ENCODE results near the gene NAA50.

Gene NAA50

DNA sequence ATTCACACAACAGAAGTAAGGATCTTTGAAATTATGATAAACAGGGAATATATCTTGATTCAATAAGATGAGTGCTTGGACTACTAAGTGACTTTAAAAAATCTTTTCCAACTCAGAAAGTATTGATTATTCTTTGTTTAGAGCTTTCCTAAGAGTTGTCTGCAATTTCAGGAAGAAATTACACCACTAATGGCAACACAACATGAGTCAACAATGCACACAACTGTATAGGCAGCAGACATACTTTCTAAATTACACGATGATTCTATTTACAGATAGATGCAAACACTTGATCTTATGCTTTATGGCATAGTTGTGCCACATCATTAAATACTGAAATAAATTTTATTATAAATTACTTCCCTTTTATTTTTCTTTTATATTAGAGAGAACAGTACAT, 4.4 kb downstream of the NAA50 start:
- peak in 2 of 3 donors; percentile 37 to 41 for DNase-seq

DNA sequence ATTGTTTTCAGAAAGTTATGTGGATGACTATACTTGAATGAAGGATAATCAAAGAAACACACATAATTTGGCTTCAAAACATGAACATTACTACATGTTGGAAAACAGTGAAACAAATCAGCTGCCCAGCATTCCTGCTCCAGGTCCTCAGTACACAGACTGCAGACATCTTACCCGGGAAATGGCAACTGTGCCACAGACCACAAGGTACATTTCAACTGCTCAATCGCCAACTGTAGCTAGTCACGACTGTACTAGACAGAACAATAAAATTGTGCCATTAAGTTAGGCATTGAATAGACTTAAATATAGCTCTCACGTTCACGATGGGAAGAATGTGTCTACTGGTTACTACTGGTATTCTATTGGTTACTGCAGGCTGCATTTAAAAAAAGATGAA, 5.0 kb downstream of the NAA50 start:
- DNase-seq, result no peak

DNA sequence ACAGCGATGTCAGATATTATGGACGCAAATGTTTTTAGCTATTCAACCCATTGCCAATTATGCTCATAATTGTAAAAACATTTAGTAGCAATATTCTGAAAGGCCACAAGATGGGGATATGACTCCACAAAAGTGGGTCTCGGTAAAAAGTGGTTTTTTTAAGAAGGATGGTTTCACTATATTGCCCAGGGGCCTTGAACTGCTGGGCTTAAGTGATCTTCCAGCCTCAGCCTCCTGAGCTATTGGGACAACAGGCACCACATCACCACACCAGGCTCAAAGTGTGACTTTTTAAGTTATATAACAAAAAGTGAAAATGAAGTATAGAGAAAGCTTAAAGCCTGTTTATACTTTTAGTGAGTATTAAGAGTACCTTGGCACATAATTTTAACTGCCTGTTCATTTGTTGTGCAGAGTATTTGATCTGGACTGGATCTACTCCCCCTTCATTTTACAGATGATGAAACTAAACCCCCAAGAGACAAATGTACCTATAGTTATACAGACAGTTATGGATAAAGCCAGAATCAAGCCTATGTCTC, 9.4 kb downstream of the NAA50 start:
- DNase-seq, result peak; percentile 71 to 85 (median 83)

DNA sequence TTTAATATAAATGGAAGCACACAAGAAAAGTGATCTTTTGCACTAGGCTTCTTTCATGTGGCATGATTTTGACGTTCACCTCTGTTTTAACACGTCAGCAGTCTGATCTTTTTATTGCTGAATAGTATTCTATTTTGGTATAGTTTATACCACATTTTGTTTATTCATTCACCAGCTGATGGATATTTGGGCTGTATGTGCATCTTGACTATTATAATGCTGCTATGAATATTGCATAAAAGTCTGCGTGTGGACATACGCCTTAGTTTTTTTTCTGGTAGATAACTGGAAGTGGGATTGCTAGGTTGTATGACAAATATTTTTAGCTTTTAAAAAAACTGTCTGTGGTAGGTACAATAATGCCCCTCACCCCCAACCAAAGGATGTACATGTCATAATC, 14.4 kb downstream of the NAA50 start:
- DNase-seq, result no peak

DNA sequence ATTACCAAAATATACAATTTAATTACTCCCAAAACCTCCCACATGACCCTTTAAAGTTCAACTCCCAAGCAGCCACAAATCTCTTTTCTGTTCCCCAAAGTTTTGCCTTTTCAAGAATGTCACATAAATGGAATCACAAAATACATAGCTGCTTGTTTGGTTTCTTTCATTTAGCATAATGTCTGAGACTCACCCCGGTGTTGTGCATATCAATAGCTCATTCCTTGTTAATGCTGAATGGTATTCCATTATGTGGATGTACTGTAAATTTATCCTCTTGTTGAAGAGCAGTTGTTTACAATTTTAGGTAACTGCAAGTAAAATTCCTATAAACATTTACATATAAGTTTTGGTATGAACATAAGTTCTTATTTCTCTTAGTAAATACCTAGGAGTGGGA, 15.5 kb downstream of the NAA50 start:
- no peak for DNase-seq

DNA sequence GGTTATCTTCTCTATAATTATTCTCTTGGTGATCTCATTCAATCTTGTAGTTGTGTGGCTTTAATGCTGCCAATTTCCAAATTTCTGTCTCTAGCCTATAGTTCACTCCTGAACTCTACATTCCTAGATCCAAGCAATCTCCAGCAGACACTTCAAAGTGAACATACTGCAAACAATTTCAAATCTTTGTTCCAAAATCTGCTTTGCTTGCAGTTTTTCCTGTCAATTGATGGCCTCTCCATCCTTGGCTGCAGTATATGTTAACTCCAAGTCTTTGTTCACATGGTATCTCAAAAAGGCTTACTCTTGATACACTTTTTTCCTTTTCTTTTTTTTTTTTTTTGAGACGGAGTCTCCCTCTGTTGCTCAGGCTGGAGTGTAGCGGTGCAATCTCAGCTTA, 17.4 kb downstream of the NAA50 start:
- no peak for DNase-seq

DNA sequence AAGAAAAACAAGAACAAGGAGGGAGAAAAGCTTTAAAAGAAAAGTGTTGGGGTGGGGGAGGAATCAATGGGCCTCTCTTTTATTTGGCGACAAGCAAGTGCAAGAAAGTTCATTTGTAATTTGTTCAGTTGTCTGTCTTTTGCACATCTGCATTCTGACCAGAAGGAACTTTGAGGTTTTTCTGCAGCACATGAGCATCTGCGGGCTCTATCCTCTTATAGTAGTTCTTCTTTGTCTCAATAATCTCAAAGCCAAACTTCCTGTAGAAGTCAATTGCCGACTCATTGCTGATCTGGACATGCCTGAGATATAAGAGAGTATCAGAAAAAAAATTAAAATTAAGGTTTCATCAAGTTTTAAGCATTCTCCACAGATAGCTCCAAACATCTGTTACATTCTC, 24.4 kb downstream of the NAA50 start:
- no peak for DNase-seq

DNA sequence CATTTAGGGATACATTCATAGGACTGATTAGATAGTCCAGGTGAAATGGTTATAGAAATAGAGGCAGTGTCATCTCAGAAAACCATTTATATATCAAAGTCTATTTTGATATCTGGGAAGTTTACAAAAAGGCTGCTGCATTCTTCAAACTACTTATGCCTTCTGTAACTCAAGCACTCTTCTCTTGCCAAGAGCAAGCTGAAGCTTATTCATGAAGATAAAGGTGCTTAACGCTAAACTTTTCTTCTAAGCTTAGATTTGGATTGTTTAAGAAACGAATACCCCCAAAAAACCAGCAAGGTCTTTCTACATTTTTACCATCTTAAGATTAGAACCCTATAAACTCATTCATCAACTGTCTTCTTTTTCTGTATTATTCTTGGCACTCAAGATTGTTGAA, 26.3 kb downstream of the NAA50 start:
- no peak for DNase-seq

DNA sequence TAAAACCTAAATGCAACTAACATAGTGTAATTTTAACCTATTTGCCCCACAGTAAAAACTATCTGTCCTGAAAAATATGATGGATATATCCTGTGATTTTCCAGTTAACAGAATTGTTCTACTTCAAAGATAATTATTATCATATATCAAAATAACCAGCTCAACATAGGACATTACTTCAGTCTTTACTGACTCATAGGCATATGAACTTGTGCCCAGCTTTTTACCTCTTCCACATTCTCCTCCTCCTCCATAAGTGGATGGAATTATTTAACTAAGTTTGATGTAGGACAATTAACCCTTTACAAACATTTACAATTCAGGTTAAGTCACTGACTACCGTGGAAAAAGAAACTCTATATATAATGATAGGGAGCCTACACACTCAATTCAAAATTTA, 26.8 kb downstream of the NAA50 start:
- no peak for DNase-seq

DNA sequence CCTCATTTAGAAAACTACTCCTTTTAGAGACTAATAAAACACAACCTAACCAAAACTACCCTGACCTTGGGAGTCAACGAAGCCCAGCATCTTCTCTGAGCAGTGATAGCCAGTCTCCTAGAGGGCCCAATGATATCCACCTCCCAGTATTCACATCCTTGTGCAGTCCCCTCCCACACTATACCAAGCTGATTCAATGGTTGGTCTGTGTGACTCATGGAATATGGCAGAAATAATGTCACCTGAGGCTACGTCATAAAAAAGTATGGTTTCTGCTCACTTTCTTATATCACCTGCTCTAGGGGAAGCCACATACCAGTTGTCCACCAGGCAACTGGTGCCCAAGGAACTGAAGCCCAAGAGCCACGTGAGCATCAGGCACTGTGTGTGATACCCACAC, 28.2 kb downstream of the NAA50 start:
- peak in 2 of 3 donors; percentile 12 to 24 for DNase-seq

DNA sequence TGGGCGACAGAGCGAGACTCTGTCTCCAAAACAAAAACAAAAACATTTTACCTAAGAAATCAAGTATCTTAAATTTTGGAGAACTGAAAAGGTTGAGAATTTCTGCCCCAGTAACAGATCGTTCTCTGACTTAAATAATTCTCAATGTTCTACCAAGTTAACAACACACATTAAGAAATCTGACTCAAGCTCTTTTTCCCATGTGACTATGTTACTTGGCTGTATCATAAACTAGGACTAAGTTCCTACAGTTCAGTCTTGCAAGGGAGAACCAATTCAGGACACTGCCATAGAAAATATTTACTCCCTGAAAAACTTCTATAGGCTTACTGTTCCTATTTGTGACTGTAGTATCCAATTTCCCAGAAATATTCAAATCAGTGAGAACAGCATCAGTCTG, 28.7 kb downstream of the NAA50 start:
- DNase-seq, result no peak

DNA sequence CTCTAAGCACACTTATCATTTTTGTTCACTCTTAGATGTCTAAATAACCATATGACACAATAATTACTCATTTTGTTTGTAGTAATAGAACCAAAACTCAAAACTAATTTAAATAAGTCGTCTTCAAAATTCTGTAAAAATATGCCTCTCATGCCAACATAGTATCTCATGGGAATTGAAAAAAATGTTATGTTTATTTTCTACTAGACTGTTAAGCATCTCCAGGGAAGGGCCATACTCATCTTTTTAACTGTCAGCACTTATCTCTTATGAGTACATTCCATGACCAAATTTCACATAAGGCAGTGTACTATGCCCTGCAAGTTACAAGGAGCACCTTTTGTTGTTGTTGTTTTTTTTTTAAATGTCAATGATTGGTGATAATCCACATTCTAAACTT, 31.3 kb downstream of the NAA50 start:
- DNase-seq, result no peak

DNA sequence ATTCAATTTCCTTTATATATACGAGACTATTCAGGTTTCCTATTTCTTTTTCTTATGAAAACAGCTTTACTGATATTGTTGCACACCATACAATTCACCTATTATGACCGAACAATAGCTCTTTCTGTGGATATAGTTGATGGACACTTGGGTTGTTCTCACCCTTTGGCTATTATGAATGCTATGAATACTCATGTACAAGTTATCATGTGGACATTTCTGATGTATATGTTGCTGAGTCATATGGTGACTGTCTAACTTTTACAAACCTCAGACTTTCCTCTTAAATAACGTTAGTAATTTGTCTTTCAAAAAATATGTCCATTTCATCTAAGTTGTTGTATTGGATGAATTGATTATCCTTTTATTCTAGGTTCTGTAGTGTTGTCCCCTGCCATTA, 33.9 kb downstream of the NAA50 start:
- DNase-seq, result peak in 1 of 3 donors; percentile 32

DNA sequence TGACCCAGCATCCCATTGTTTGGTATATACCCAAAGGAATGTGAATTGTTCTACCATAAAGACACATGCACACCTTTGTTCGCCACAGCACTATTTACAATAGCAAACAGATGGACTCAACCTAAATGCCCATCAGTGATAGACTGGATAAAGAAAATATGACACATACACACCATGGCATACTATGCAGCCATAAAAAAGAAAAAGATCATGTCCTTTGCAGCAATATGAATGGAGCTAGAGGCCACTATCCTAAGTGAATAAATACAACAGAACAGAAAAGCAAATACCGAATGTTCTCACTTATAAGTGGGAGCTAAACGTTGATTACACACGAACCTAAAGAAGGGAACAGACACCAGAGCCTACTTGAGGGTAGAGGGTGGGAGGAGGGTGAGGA, 38.2 kb downstream of the NAA50 start:
- no peak for DNase-seq

DNA sequence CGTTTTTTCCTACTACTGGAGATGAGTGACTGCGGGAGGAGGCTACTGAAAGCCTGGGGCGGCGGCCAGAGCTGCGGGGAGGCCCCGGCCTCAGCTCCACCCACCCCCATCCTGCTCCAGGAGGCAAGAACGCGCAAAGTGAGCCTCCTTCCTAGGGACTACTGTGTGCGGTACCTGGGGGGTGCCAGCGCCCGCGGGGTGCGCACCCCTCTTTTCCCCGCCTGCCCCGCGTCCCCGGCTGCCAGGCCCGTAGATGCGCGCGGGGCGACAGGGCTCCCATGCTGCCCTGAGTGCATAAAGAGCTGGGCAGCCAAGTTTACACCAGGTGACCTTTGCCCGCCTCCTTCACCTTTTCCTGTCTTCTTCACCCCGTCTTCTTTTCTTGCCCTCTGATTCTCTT, 47.1 kb downstream of the NAA50 start:
- DNase-seq, result peak in 1 of 3 donors; percentile 22

DNA sequence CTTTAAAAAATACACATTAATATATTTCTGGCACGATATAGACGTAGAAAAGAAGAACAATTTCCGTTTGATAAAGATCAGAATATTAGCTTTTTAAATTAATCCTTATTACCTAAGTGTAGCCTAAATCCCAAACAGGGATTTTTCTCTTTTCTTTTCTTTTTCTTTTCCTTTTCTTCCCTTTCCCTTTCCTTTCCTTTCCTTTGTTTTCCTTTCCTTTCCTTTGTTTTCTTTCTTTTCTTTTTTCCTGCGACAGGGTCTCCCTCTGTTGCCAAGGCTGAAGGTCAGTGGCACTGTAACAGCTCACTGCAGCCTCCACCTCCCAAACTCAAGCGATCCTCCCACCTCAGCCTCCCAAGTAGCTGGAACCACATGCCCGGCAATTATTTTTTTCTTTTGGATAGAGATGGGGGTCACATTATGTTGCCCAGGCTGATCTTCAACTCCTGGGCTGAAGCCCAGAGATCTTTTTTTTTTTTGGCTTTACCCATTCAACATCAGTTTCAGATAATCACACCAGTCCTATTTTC, 47.8 kb downstream of the NAA50 start:
- DNase-seq, result no peak

DNA sequence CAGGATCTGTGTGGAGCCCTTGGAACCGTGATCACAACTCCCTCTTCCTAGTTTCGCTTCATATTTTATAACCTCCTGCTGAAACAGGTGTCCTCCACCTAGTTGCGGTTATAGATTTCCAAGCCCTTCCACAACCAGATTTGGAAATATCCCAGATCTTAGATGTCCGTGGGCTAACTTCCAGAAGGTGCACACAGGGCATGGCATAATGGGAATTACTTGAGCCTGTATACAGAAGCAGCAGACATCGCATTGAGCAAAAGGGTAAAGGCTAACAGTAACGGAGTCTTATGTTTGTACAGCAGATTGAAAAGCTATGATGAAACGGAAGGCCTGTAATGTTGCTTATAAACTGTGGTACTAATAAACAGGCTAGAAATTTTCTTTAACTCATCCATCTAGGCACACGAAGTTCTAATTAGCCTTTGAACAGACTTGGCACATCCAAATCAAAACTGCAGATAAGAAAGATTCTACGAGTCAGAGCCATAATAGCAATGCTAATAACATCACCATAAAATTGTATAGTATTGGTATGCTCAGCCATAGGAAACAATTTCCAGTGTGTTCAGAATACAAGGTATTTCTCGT, 48.5 kb downstream of the NAA50 start:
- peak in 1 of 3 donors; percentile 3 for DNase-seq

DNA sequence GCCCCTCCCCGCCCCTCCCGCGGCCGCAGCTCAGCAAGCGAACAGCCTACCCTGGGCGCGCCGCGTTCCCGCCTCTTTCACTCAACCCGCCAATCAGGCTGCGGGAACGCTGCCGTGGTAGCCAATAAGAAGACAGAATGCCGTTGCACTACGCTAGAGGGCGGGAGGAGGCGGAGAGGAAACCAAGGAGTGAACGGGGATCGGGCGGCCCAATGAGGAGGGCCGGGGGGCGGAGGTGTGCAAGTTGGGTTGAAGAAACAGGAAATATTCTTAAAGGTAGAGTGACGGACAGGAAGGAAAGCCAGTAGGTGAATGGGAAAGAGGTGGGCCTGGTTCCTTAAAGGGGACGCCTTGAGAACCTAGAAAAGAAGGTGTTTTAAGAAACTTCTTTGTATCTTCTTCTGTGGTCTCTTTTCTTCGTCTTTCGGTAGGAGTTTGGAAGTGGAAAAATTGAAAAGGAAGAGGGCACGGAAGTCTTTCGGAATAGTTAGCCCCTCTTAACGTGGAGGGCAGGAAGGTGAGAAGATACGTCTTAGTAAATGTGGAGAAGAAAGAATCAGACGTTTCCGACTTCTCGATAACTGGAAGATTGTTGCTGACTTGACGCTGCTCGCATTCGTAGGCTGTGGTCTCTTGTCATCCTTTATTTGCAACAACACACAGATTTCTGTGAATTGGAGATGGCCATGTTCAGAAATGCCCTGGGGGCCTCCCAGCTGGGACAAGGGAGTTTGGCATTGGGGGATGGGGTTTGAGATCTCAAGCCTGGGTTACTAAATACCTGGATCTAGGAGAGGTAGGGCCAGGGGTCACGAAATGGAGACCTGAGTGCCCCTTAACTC, 49.2 kb downstream of the NAA50 start:
- peak; percentile 99 for DNase-seq

DNA sequence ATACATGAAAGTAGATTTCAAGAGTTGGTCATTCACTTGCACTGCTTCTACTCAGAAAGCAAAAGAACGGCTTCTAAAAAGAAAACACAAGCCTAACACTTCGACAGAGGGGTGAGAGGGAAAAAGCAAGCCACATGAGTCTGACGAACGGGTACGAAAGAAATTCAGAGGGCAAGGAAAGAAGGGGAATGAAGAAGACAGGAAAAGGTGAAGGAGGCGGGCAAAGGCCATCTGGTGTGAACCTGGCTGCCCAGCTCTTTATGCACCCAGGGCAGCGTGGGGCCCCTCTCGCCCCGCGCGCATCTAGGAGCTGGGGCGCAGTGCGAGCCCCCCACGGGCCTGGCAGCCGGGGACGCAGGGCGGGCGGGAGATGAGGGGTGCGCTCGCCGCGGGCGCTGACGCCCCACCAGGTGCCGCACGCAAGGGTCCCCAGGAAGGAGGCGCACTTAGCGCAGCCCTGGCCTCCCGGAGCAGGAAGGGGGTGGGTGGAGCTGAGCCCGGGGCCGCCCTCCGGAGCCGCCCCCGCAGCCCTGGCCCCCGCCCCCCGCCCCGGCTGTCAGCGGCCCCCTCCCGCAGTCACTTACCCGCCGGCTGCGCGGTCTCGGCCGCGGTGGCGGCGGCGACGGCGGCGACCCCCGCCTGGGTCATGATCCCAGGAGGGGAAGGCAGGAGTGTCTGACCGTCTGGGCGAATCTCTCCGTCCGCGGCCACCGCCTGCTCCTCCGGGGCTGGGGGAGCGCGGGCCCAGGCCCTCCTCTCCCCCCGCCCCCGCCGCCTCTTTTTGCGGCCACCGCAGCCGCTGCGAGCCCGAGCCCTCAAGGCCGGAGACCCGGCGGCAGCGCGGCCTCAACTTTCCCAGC, 50.0 kb downstream of the NAA50 start, which contains the start of gene USF3:
Gene USF3, minus strand, starts transcription at position 857 of the 860 bp plus-strand sequence. CDS start 21,764 bp downstream, outside the sequence.
- DNase-seq, result peak; percentile 61 to 89 (median 76)

DNA sequence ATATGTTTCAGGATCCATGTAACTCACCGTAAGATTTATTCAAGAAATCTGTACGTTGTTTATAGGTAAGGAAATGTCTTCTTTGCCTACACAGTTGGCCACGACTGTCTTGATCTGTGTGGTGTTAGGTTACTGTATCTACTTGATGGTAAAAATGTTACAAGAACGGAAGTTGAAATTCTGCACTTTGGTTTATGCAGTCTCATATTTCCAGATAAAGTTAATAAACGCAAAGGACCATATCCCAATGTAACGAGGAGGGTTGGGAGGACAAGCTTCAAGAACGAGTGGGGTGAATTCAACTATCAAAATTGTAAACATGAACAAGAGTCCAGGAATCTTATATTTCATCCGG, 50.6 kb downstream of the NAA50 start:
- peak in 1 of 3 donors; percentile 9 for DNase-seq

DNA sequence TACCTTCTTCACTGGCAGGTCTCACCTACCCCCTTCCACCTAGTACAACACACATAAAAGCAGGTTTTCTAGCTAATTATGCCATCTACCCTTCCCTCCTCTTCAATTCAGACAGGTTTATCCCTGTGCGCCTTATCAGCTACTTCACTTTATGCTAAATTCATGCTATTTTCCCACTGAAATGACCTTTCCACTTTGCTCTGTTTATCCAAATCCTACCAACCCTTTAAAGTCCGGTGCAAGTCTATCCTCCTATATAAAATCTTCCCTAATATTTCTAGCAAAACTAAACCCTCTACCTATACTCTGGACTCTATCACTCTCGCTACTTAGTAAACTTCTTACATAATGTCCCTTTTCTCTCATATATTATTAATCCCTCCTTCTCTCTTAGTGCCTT, 55.6 kb downstream of the NAA50 start:
- DNase-seq, result no peak

DNA sequence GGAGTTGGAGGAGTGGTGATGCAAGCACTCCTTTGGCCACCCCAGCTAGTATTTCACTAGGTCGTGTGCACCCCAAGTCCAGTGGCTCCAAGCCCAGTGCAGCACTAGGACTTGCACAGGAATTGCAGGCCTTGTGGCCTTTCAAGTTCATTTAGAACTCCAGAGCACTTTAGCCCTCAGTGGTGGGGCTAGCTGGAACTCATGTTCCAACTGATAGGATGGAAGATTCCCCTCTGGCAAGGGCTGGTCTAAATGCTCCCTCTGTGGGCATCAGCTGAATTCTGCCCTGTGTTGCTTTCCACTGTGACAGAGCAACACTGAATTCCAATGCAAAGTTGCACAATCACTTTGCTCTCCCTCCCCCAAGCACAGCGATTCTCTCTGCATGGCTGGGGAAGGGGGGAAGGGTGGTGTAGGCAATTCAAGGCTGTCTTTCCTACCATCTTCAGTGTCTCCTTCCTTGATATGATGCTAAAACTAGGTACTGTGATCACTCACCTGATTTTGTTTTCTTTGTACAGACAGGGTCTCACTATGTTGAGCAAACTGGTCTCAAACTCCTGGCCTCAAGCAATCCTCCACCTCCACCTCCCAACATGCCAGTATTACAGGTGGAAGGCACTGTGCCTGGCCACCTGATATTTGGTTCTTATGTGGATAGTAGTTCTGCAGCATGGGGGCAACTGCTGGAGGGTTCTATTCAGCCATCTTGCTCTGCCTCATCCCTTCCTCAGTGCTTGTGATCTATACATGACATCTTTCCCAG, 59.9 kb downstream of the NAA50 start:
- no peak for DNase-seq

Measured in suppressor macrophage treated with lipopolysaccharide for 1 hour (primary cell).